GM08714 (cell line): ENCODE results near the gene TBX2.
"Not testable (repeated sequence)": the region's sequence is repeated elsewhere in the genome, so short reads cannot be mapped to it uniquely, and the experiment has no call there.

Experiments used
- H3K4me3 ChIP-seq: fragments of 200-500 bp; sonication (Bioruptor generic); 2 replicates; pipeline ENCODE4 v1.5.1; 2014; ENCODE audit warnings: mild to moderate bottlenecking, low read length, inconsistent platforms
- ZNF274 ChIP-seq: IDR thresholded peaks from 2 replicates; pipeline ENCODE4 v1.6.1; 2012; ENCODE audit warnings: mild to moderate bottlenecking, low read depth, low read length

TBX2 gene

GRCh38 chr17:61426482-61427304 is 27.1 kb downstream of the TBX2 start:
- no peak overlapping the region for H3K4me3 ChIP-seq
- TF ChIP-seq ZNF274, result no peak

GRCh38 chr17:61427567-61427966 is 27.9 kb downstream of the TBX2 start:
- H3K4me3 ChIP-seq, result no peak overlapping the region
- no peak for TF ChIP-seq ZNF274

GRCh38 chr17:61429274-61429673 is 29.6 kb downstream of the TBX2 start:
- H3K4me3 ChIP-seq, result no peak overlapping the region
- TF ChIP-seq ZNF274, result no peak

- not testable (repeated sequence) for H3K4me3 ChIP-seq
These were observed 30.2 kb downstream of the TBX2 start for GRCh38 chr17:61429831-61430230.

- H3K4me3 ChIP-seq, result no peak overlapping the region
- no peak for TF ChIP-seq ZNF274
These were observed 32.1 kb downstream of the TBX2 start for GRCh38 chr17:61431594-61432311.

GRCh38 chr17:61436273-61436672 is 36.6 kb downstream of the TBX2 start:
- no peak for TF ChIP-seq ZNF274
- H3K4me3 ChIP-seq, result no peak overlapping the region

- no peak for TF ChIP-seq ZNF274
- no peak overlapping the region for H3K4me3 ChIP-seq
These were observed 37.5 kb downstream of the TBX2 start for GRCh38 chr17:61436995-61437704.

- no peak for TF ChIP-seq ZNF274
- H3K4me3 ChIP-seq, result no peak overlapping the region
These were observed 41.1 kb downstream of the TBX2 start for GRCh38 chr17:61440697-61441096.

- not testable (repeated sequence) for H3K4me3 ChIP-seq
These were observed 41.9 kb downstream of the TBX2 start for GRCh38 chr17:61441507-61441906.

- no peak for TF ChIP-seq ZNF274
These were observed 42.6 kb downstream of the TBX2 start for GRCh38 chr17:61442136-61442775.

GRCh38 chr17:61442878-61443474 is 43.3 kb downstream of the TBX2 start:
- no peak overlapping the region for H3K4me3 ChIP-seq
- TF ChIP-seq ZNF274, result no peak

More at GRCh38 chr17:61442136-61442775, 42.6 kb downstream of the TBX2 start:
- no peak overlapping the region for H3K4me3 ChIP-seq

GRCh38 chr17:61443475-61443882 is 43.8 kb downstream of the TBX2 start:
- no peak for TF ChIP-seq ZNF274
- H3K4me3 ChIP-seq, result no peak overlapping the region

- H3K4me3 ChIP-seq, result no peak overlapping the region
- no peak for TF ChIP-seq ZNF274
These were observed 44.4 kb downstream of the TBX2 start for GRCh38 chr17:61444075-61444474.

- no peak overlapping the region for H3K4me3 ChIP-seq
- TF ChIP-seq ZNF274, result no peak
These were observed 45.2 kb downstream of the TBX2 start for GRCh38 chr17:61444831-61445230.
